DOHH2 (cell line): ENCODE results near the gene KREMEN1.

Experiments
- EZH2phosphoT487 ChIP-seq: fragments of 200-600 bp; sonication (generic); IDR thresholded peaks from 2 replicates; pipeline ENCODE4 v1.6.1; 2017; ENCODE audit warnings: borderline replicate concordance, mild to moderate bottlenecking, antibody characterized with exemption, low read length, moderate library complexity, mixed read lengths
- TF ChIP-seq, protein P1 (sequence below): fragments of 200-600 bp; sonication (generic); IDR thresholded peaks from one replicate; pipeline ENCODE4 v1.5.1; 2014; ENCODE audit warnings: antibody characterized with exemption, mild to moderate bottlenecking, low read depth, low read length; ENCODE audit not compliant: poor library complexity, severe bottlenecking

DNA sequence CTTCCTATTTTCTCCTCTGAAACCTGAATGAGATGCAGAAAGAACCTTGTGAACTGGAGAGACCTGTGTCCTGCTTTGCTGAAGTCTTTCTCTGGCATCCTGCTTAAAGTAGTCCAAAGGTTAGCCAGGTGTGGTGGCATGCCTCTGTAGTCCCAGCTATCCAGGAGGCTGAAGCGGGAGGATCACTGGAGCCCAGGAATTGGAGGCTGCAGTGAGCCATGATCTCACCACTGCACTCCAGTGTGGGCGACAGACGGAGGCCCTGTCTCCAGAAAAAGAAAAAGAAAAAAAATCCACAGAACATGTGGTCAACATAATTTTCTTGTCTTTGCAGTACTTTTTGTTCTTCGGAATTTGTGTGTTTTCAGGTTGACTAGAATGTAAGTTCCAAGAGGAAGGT is 2.3 kb upstream of the KREMEN1 start:
- TF ChIP-seq, protein P1, sequence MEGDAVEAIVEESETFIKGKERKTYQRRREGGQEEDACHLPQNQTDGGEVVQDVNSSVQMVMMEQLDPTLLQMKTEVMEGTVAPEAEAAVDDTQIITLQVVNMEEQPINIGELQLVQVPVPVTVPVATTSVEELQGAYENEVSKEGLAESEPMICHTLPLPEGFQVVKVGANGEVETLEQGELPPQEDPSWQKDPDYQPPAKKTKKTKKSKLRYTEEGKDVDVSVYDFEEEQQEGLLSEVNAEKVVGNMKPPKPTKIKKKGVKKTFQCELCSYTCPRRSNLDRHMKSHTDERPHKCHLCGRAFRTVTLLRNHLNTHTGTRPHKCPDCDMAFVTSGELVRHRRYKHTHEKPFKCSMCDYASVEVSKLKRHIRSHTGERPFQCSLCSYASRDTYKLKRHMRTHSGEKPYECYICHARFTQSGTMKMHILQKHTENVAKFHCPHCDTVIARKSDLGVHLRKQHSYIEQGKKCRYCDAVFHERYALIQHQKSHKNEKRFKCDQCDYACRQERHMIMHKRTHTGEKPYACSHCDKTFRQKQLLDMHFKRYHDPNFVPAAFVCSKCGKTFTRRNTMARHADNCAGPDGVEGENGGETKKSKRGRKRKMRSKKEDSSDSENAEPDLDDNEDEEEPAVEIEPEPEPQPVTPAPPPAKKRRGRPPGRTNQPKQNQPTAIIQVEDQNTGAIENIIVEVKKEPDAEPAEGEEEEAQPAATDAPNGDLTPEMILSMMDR, result no peak
- no peak for TF ChIP-seq EZH2phosphoT487
